WTC11 (cell line): ENCODE results near the gene FHOD3. TPM values are rescaled to one million over a fixed set of nuclear protein-coding genes. Genes with fewer than 3 reads are reported as not detected.

Experiments used
- ATAC-seq: fragments of 200-7000 bp; cut with Tn5 transposase; 2 replicates; pipeline ENCODE4 v1.10.0; 2021; ENCODE audit warnings: mild to moderate bottlenecking, moderate library complexity
- CTCF ChIA-PET: fragments of 300-600 bp; sonication (Branson Sonifier 250); formaldehyde crosslinking; loops from one replicate; lab custom pipeline; 2021; ENCODE audit warnings: antibody characterized with exemption; lab: Charles Lee
- POLR2A ChIA-PET: fragments of 350-600 bp; sonication (Branson Sonifier 250); formaldehyde crosslinking; loops from one replicate; lab custom pipeline; 2021; ENCODE audit warnings: antibody characterized with exemption; lab: Charles Lee
- DNase-seq: peaks from one replicate; pipeline ENCODE4 v3.0.0; 2021; ENCODE audit warnings: low spot score
- H3K27ac Mint-ChIP-seq: 2 replicates; pipeline ENCODE4 v1.8.0; 2021; ENCODE audit warnings: mixed read lengths
- H3K27me3 Mint-ChIP-seq: 2 replicates; pipeline ENCODE4 v1.8.0; 2021; ENCODE audit warnings: low read depth, mild to moderate bottlenecking, moderate library complexity, mixed read lengths
- H3K36me3 Mint-ChIP-seq: 2 replicates; pipeline ENCODE4 v1.8.0; 2021; ENCODE audit warnings: mixed read lengths
- H3K4me1 Mint-ChIP-seq: 2 replicates; pipeline ENCODE4 v1.8.0; 2022; ENCODE audit warnings: mixed read lengths
- H3K4me3 Mint-ChIP-seq: 2 replicates; pipeline ENCODE4 v1.8.0; 2021; ENCODE audit warnings: mild to moderate bottlenecking, moderate library complexity, mixed read lengths
- H3K9me3 Mint-ChIP-seq: 2 replicates; pipeline ENCODE4 v1.8.0; 2021; ENCODE audit warnings: mixed read lengths
- AFF4 ChIP-seq: sonication (generic); formaldehyde crosslinking; IDR thresholded peaks from 2 replicates; pipeline ENCODE4 v1.8.1; 2023; ENCODE audit warnings: mild to moderate bottlenecking, missing genetic modification reagents, borderline replicate concordance
- AR ChIP-seq: fragments of 250-450 bp; sonication (Bioruptor Pico); IDR thresholded peaks from 2 replicates; pipeline ENCODE4 v1.9.0; 2021; ENCODE audit warnings: mild to moderate bottlenecking
- ARID4B ChIP-seq: sonication (generic); formaldehyde crosslinking; IDR thresholded peaks from 2 replicates; pipeline ENCODE4 v1.8.0; 2023; ENCODE audit warnings: missing genetic modification reagents, mild to moderate bottlenecking, borderline replicate concordance
- ATF6 ChIP-seq: sonication (generic); formaldehyde crosslinking; IDR thresholded peaks from 2 replicates; pipeline ENCODE4 v1.8.1; 2023; ENCODE audit warnings: mild to moderate bottlenecking, missing genetic modification reagents
- CREB1 ChIP-seq: sonication (generic); formaldehyde crosslinking; IDR thresholded peaks from 2 replicates; pipeline ENCODE4 v1.8.0; 2023; ENCODE audit warnings: mild to moderate bottlenecking, missing genetic modification reagents
- ERG ChIP-seq: fragments of 250-450 bp; sonication (Bioruptor Pico); IDR thresholded peaks from 2 replicates; pipeline ENCODE4 v1.8.0; 2021; ENCODE audit warnings: mild to moderate bottlenecking
- GABPB1 ChIP-seq: sonication (generic); formaldehyde crosslinking; IDR thresholded peaks from 2 replicates; pipeline ENCODE4 v1.8.1; 2023; ENCODE audit warnings: mild to moderate bottlenecking, missing genetic modification reagents
- GRHL2 ChIP-seq: fragments of 250-450 bp; sonication (Bioruptor Pico); IDR thresholded peaks from 2 replicates; pipeline ENCODE4 v1.8.0; 2022; ENCODE audit warnings: mild to moderate bottlenecking, moderate library complexity; ENCODE audit not compliant: insufficient replicate concordance, severe bottlenecking
- MXD4 ChIP-seq: fragments of 250-450 bp; sonication (Bioruptor Pico); IDR thresholded peaks from 2 replicates; pipeline ENCODE4 v1.8.0; 2021; ENCODE audit warnings: mild to moderate bottlenecking, moderate library complexity, borderline replicate concordance
- MYBL2 ChIP-seq: sonication (generic); formaldehyde crosslinking; IDR thresholded peaks from 2 replicates; pipeline ENCODE4 v1.8.1; 2023; ENCODE audit warnings: mild to moderate bottlenecking, moderate library complexity, missing genetic modification reagents
- NFE2L1 ChIP-seq: sonication (generic); formaldehyde crosslinking; IDR thresholded peaks from 2 replicates; pipeline ENCODE4 v1.8.1; 2023; ENCODE audit warnings: missing genetic modification reagents
- NFYB ChIP-seq: sonication (generic); formaldehyde crosslinking; conservative IDR thresholded peaks from 2 replicates; pipeline ENCODE4 v1.8.0; 2022; ENCODE audit warnings: low read depth, missing genetic modification reagents
- NR2C2 ChIP-seq: sonication (generic); formaldehyde crosslinking; IDR thresholded peaks from 2 replicates; pipeline ENCODE4 v1.8.0; 2022; ENCODE audit warnings: mild to moderate bottlenecking, missing genetic modification reagents
- NR3C1 ChIP-seq: sonication (generic); formaldehyde crosslinking; conservative IDR thresholded peaks from 2 replicates; pipeline ENCODE4 v1.8.1; 2023; ENCODE audit warnings: low read depth, mild to moderate bottlenecking, missing genetic modification reagents
- PRRX2 ChIP-seq: fragments of 250-450 bp; sonication (Bioruptor Pico); IDR thresholded peaks from 2 replicates; pipeline ENCODE4 v1.8.0; 2021; ENCODE audit warnings: mild to moderate bottlenecking
- RELA ChIP-seq: sonication (generic); formaldehyde crosslinking; IDR thresholded peaks from 2 replicates; pipeline ENCODE4 v1.8.1; 2022; ENCODE audit warnings: missing genetic modification reagents, mild to moderate bottlenecking, borderline replicate concordance
- SMAD3 ChIP-seq: sonication (generic); formaldehyde crosslinking; IDR thresholded peaks from 2 replicates; pipeline ENCODE4 v1.8.0; 2022; ENCODE audit warnings: missing genetic modification reagents, mild to moderate bottlenecking, borderline replicate concordance
- TCF7 ChIP-seq: sonication (generic); formaldehyde crosslinking; IDR thresholded peaks from 2 replicates; pipeline ENCODE4 v1.8.0; 2022; ENCODE audit warnings: mild to moderate bottlenecking, low read depth, missing genetic modification reagents, moderate library complexity
- TEAD1 ChIP-seq: sonication (generic); formaldehyde crosslinking; IDR thresholded peaks from 2 replicates; pipeline ENCODE4 v1.8.0; 2022; ENCODE audit warnings: mild to moderate bottlenecking, missing genetic modification reagents
- TP53 ChIP-seq: sonication (generic); formaldehyde crosslinking; IDR thresholded peaks from 2 replicates; pipeline ENCODE4 v1.8.1; 2023; ENCODE audit warnings: mild to moderate bottlenecking, missing genetic modification reagents
- ZNF232 ChIP-seq: sonication (generic); formaldehyde crosslinking; IDR thresholded peaks from 2 replicates; pipeline ENCODE4 v1.8.0; 2022; ENCODE audit warnings: mild to moderate bottlenecking, missing genetic modification reagents
- ZNF263 ChIP-seq: sonication (generic); formaldehyde crosslinking; IDR thresholded peaks from 2 replicates; pipeline ENCODE4 v1.8.1; 2022; ENCODE audit warnings: low read depth, mild to moderate bottlenecking, moderate library complexity, missing genetic modification reagents
- ZNF317 ChIP-seq: sonication (generic); formaldehyde crosslinking; IDR thresholded peaks from 2 replicates; pipeline ENCODE4 v1.8.1; 2023; ENCODE audit warnings: low read depth, mild to moderate bottlenecking, moderate library complexity, missing genetic modification reagents, borderline replicate concordance
- total RNA-seq: library from RNA; stranded (reverse); gene quantifications from 3 replicates; pipeline ENCODE4 v1.2.3, GENCODE V29; 2021

Gene FHOD3
- total RNA-seq, 1 experiment from 2014 or later = 3.8 TPM

GRCh38 chr18:36305375-36305774 is 7.9 kb downstream of the FHOD3 start (continued):
- TF ChIP-seq AFF4 (CRISPR knock-in tag) = no peak
- no peak for TF ChIP-seq NFE2L1 (CRISPR knock-in tag)
- TF ChIP-seq NR2C2 (CRISPR knock-in tag) = no peak
- TF ChIP-seq TCF7 (CRISPR knock-in tag) = no peak
- TF ChIP-seq NR3C1 (CRISPR knock-in tag) = no peak
- no peak for TF ChIP-seq RELA (CRISPR knock-in tag)
- TF ChIP-seq AR (CRISPR knock-in tag) = no peak
- TF ChIP-seq SMAD3 (CRISPR knock-in tag) = no peak
- no peak for TF ChIP-seq MXD4
- TF ChIP-seq ZNF232 (CRISPR knock-in tag) = no peak
- TF ChIP-seq GRHL2 (CRISPR knock-in tag) = no peak
- TF ChIP-seq CREB1 (CRISPR knock-in tag) = no peak
- TF ChIP-seq ARID4B (CRISPR knock-in tag) = no peak

GRCh38 chr18:36307513-36307912 is 10.0 kb downstream of the FHOD3 start:
- Mint-ChIP-seq H3K9me3 (no peaks in the 10 kb centered on the region), H3K4me3 (no peak overlapping the region), H3K4me1 (peaks cover 26% of the 10 kb centered on the region), H3K27ac (no peak overlapping the region), H3K27me3 (no peaks in the 10 kb centered on the region), H3K36me3 (no peaks in the 10 kb centered on the region)
- no peak for DNase-seq
- ChIA-PET POLR2A (no interaction called here), CTCF (no interaction called here)
- ATAC-seq = no peak
- TF ChIP-seq ATF6 (CRISPR knock-in tag) (no peak), PRRX2 (CRISPR knock-in tag) (no peak), TEAD1 (CRISPR knock-in tag) (no peak), ZNF317 (CRISPR knock-in tag) (no peak), MYBL2 (CRISPR knock-in tag) (no peak), ERG (no peak), NFYB (CRISPR knock-in tag) (no peak), ZNF263 (CRISPR knock-in tag) (no peak), GABPB1 (CRISPR knock-in tag) (no peak), TP53 (CRISPR knock-in tag) (no peak)
